22Rv1 (cell line): ENCODE results near the gene PBX1.
"Not testable (repeated sequence)": the region's sequence is repeated elsewhere in the genome, so short reads cannot be mapped to it uniquely, and the experiment has no call there.

Experiments used
- CTCF ChIP-seq: fragments of 450-650 bp; IDR thresholded peaks from 2 replicates; pipeline ENCODE4 v1.5.1; 2017; ENCODE audit warnings: mild to moderate bottlenecking
- ZFX ChIP-seq: fragments of 450-650 bp; IDR thresholded peaks from 2 replicates; pipeline ENCODE4 v1.6.1; 2017; ENCODE audit warnings: antibody characterized with exemption, borderline replicate concordance

GRCh38 chr1:164652969-164653368 lies 94.0 kb downstream of the PBX1 start:
- TF ChIP-seq CTCF, ZFX: not testable (repeated sequence)
